A549 treated with GW870086 at 1 μM for 4 hours (cell line): Measurements from ENCODE around the gene HDHD5. TPM values are rescaled to one million over a fixed set of nuclear protein-coding genes. Genes with fewer than 3 reads are reported as not detected.

Experiments
- total RNA-seq: library from RNA; stranded (reverse); fragments of 200-300 nt; extraction: Qiagen RNA extraction; gene quantifications from 5 replicates; pipeline ENCODE4 v1.2.3, GENCODE V29; 2022; ENCODE audit warnings: low read depth

The HDHD5 gene
- total RNA-seq, result 40.2 to 46.8 TPM (median 46.5 TPM) in 5 replicates

DNA sequence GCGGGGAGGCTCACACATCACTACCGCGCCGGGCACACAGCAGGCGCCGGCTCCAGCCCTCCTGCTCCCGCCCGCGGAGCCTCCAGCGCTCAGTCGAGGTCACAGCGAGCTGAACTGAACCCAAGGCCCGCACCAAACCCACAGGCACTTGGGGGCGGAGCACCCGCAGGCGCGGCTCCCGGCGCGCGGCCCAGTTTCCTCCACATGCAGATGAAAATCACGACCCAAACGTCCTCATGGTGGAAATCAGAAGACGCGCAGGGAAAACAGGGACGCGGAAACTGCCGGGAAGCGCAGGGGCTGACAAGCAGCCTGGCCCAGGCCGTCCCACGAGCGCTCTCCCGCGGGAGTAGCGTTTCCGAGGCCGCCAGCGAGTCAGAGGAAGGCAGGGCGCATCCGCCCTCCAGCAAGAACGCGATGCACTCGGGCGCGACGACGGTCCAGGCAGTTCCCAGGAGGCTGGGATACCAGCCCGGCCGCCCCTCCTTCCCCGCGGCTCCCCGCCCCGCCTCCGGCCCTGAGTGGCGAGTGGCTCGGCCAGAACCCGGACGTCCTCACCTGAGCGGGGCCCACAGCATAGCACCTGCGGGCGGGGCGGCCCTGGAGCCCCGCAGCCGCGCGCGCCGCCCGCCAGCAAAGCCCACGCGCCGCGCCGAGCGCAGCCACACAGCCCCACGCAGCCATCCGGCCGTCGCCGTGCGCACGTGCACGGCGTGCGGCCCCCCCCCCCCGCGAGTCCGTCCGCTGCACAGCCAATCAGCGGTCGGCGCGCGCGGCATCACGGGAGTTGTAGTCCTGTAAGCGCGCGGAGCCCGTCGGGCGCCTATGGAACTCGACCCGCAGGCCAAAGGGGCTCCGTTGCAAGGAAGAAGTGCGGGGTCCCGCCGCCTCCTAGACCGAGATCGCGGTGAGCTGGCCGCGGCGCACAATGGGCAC is at the start of gene HDHD5:
TSS of gene HDHD5 (minus strand) at position 710 of the 936 bp plus-strand sequence. CDS start at position 684, 26 bp downstream.

DNA sequence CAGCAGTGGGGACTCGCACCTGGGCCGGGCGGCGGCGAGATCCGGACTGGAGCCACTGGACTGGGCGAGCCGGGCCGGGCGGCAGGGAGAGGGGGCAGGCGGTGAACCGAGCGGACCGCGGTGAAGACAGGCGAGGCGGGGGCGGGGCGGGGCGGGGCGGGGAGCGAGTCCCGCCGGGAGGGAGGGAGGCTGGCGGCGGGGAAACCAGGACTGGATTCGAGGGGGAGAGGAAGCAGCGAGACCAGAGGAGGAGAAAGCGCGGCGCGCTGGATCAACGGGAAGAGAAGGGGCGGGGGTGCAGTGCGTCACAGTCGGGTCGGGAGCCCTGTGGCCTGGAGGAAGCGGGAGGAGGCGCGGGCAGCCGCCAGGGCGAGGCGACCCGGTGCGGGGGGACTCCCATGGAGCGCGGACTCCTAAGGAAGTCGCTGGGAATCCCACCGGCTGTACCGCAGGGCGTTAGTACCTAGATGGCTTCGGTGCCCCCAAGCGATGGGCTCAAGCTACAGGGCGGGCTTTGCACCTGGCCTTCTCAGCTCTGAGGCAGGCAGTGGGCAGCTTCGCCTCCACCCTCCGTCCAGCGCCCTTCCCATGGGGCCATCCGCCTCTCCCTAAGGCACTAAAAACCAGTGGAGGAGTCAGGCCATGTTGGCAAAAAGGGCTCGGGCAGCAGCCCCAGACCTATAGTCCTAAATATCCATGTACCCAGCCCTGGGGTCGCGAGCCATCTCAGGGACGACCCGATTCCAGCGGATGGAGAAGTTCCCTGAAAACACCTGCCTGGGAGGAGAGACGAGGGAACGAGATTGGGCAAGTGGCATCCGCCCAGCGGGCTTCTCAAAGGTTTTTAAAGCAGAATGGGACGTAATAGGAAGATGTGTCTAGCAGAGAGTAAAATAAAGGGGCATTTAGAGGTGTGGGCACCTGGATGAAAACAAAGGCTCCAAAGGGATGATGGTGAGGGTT is 37.6 kb downstream of the HDHD5 start, which contains the start of gene TMEM121B:
TSS of gene TMEM121B (minus strand) at position 128 of the 963 bp plus-strand sequence. CDS start 233 bp downstream, outside the sequence.

Other genes with a start within 250 kb of the HDHD5 start
- gene GAB4, start 151.1 kb downstream of the HDHD5 start, total RNA-seq, result not detected in 5 replicates
- 5.6 to 9.3 TPM (median 7.8 TPM) in 5 replicates for gene IL17RA, start 74.3 kb downstream of the HDHD5 start, total RNA-seq
- 0.10 to 0.19 TPM (median 0.15 TPM) in 5 replicates for gene TMEM121B, start 37.9 kb downstream of the HDHD5 start, total RNA-seq
- 0.06 TPM in 1 of 5 replicates, not detected in the others for gene ADA2, start 60.2 kb upstream of the HDHD5 start, total RNA-seq
- 0.05 to 0.14 TPM (median 0.08 TPM) in 5 replicates for gene CECR2, start 210.2 kb upstream of the HDHD5 start, total RNA-seq